Cardiac muscle cell (in vitro differentiated cells and primary cell): ENCODE data around the gene SH2D6. TPM values are rescaled to one million over a fixed set of nuclear protein-coding genes. Genes with fewer than 3 reads are reported as not detected.

Source experiments
- DNase-seq, 2 donors: peaks; one replicate each; pipeline versions ENCODE4 v3.0.0 to v3.0.0-alpha.2; 2010 to 2017; ENCODE audit warnings: low read depth in 1 of 2, low spot score in 1 of 2
- H3K27ac ChIP-seq: fragments of 200-600 bp; sonication (generic); 2 replicates; pipeline ENCODE4 v1.5.1; 2016
- H3K27me3 ChIP-seq: fragments of 200-600 bp; sonication (generic); 2 replicates; pipeline ENCODE4 v1.6.0; 2016; ENCODE audit warnings: control low read depth
- H3K36me3 ChIP-seq: fragments of 200-600 bp; sonication (generic); 2 replicates; pipeline ENCODE4 v1.5.1; 2016; ENCODE audit warnings: control low read depth
- H3K4me1 ChIP-seq: fragments of 200-600 bp; sonication (generic); 2 replicates; pipeline ENCODE4 v1.8.1; 2017; ENCODE audit warnings: low read depth, mild to moderate bottlenecking, mixed run types
- H3K4me3 ChIP-seq: fragments of 200-600 bp; sonication (generic); 2 replicates; pipeline ENCODE4 v1.5.1; 2016; ENCODE audit warnings: mild to moderate bottlenecking
- H3K9me3 ChIP-seq: fragments of 200-600 bp; sonication (generic); 2 replicates; pipeline ENCODE4 v1.5.1; 2017; ENCODE audit warnings: low read depth, mild to moderate bottlenecking, control low read depth
- CTCF ChIP-seq: IDR thresholded peaks from 2 replicates; pipeline ENCODE4 v1.5.1; 2012; ENCODE audit warnings: low read depth, mild to moderate bottlenecking, low read length
- polyA plus RNA-seq: library from polyadenylated mRNA; unstranded; fragments of >200 nt; fragmentation: Nextera tagmentation; extraction: Ambion mirVana; gene quantifications from 2 replicates; pipeline ENCODE4 v1.2.1, GENCODE V29; 2016
- total RNA-seq: library from RNA; depleted of rRNA; stranded (reverse); fragments of >200 nt; gene quantifications from 2 replicates; pipeline ENCODE4 v1.2.3, GENCODE V29; 2016

Gene SH2D6
- total and polyA plus RNA-seq, 2 experiments from 2014 or later = not detected

DNA sequence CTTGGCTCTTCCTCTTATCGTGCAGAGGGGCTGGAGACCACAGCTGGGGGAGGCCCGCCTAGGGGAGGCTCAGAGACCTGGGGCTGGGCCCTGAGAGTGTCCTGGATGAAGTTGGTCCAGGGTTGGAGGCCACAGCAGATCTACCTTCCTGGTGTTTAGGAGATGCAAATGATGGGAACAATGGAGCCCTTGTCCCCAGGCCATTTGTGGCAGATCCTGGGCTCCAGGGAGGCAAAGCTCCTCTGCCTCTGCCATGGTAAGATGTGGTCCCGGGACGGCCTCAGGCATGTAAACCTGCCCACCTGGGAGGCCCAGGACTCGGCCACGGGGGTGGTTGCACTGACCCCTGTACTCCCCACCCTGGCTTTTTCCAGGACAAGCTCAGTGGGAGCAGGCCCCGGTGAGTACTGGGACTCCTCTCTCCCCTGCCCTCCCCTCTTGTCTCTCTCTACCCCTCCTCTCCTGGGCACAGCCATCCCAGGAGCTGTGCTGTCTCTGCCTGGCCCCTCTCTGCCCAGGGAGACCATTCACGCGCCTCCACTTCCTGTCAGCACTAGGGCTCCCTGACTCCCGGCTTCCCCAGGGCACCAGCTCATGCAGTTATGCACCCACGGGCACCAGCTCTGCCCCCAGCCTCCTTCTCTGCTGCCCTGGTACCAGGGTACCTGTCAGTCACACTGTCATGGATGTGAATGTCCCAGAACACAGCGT is 10.9 kb downstream of the SH2D6 start:
- Histone ChIP-seq H3K27ac (no peak overlapping the region), H3K9me3 (no peaks in the 10 kb centered on the region), H3K4me1 (peaks cover 3% of the 10 kb centered on the region), H3K27me3 (no peaks in the 10 kb centered on the region), H3K36me3 (no peaks in the 10 kb centered on the region), H3K4me3 (no peak overlapping the region)
- TF ChIP-seq CTCF = no peak
- DNase-seq = no peak

DNA sequence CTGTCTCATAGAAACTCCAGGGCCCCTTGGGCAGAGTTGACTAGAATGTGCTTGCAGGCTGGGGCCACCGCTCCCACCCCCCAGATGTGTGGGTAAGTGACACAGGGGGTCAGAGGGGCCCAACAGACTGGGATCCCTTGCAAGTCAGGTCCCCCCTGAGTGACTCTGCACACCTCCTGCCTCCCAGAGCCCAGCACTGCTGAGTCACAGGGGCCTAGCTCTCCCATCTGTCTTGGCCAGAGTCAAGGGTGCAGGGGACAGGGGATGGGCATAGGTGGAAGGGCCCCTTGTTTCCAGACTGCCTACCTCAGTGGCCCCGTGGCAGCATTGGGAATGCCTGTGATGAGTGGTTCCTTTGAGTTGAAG is 11.4 kb downstream of the SH2D6 start:
- H3K36me3 ChIP-seq = no peaks in the 10 kb centered on the region
- H3K4me1 ChIP-seq = peaks cover 3% of the 10 kb centered on the region
- H3K27me3 ChIP-seq = no peaks in the 10 kb centered on the region
- no peak overlapping the region for H3K27ac ChIP-seq
- no peak overlapping the region for H3K4me3 ChIP-seq
- no peak for DNase-seq
- no peak for TF ChIP-seq CTCF
- H3K9me3 ChIP-seq = no peaks in the 10 kb centered on the region

DNA sequence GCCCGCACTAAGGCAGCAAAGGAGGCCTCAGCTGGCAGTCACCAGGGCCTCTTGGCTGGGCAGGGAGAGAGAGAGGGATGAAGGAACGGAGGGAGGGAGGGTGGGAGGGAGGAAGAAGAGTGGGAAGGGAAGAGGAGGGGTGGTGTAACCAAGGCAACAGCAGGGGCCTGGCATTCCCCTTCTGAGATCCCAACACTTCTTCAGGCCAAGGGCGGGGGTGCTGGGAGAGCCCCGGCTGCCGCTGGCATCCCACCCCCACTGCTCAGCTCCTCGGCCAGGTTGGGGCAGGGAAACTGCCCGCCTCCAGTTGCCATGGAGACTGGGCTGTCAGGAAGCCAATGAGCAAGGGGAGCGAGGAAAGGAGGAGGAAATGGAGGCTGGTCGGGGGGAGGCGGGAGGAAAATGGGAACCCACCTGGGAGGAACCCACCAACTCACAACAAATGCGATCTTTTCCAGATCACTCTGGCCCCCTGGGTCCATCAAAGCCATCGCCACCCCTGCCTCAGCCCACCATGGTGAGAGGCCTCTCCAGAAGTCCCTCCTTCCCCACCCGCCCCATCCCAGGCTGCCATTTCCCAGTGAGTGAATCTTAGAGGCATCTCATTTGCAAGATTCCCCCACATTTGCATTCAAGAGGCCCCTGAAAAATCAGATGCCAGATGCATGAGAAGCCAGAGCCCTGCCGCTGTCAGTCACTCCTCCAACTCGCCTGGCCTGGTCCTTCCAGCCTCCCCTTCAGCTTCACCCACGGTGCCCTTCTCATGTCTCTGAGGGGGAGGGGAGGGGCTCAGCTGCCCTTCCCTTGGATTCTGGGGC is 12.4 kb downstream of the SH2D6 start:
- H3K27me3 ChIP-seq = no peaks in the 10 kb centered on the region
- no peaks in the 10 kb centered on the region for H3K9me3 ChIP-seq
- peaks cover 3% of the 10 kb centered on the region for H3K4me1 ChIP-seq
- TF ChIP-seq CTCF = no peak
- no peak overlapping the region for H3K27ac ChIP-seq
- no peak overlapping the region for H3K4me3 ChIP-seq
- H3K36me3 ChIP-seq = no peaks in the 10 kb centered on the region
- no peak for DNase-seq

GRCh38 chr2:85431570-85432205 is 13.2 kb downstream of the SH2D6 start:
- no peaks in the 10 kb centered on the region for H3K27me3 ChIP-seq
- no peaks in the 10 kb centered on the region for H3K36me3 ChIP-seq
- H3K9me3 ChIP-seq = no peaks in the 10 kb centered on the region
- TF ChIP-seq CTCF = no peak
- no peak for DNase-seq
- no peak overlapping the region for H3K27ac ChIP-seq
- no peak overlapping the region for H3K4me3 ChIP-seq
- H3K4me1 ChIP-seq = peaks cover 3% of the 10 kb centered on the region

DNA sequence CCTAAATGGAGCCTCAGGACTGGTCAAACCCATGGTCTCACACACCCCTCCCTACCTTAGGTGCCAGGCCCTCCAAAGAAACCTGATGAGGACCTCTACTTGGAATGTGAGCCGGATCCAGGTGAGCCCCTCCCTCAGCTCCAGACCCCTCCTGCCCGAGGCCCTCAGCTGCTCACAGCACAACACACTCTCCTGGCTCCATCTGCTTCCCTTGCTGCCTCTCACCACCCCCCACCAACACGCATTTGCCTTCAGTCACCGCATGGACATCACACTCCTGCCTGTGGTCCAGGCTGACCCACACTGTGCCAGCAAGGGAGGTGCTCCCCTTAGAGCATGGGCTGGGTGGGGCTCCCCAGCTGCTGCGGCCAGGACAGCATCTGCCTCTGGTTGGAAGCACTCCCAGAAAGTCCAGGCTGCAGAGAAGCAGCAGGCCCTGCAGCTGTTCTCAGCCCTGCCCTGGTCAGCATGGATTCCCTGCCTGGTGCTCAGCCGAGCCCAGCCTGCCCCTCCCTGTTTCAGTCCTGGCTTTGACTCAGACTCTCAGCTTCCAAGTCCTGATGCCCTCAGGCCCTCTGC is 15.1 kb downstream of the SH2D6 start:
- no peak for TF ChIP-seq CTCF
- Histone ChIP-seq H3K36me3 (no peaks in the 10 kb centered on the region), H3K27me3 (no peaks in the 10 kb centered on the region), H3K27ac (no peak overlapping the region), H3K4me3 (no peak overlapping the region), H3K9me3 (no peaks in the 10 kb centered on the region), H3K4me1 (peaks cover 14% of the 10 kb centered on the region)
- DNase-seq = peak in 1 of 2 donors; percentile 95
